ENCODE measurements around the gene USP47. TPM values are rescaled to one million over a fixed set of nuclear protein-coding genes. Genes with fewer than 3 reads are reported as not detected.

Gene USP47
- total and polyA plus RNA-seq, 2 of the 8 experiments (the other 6 are each of a cell fraction or from before 2014, with no cell fraction given): 4.2 to 21.3 TPM

DNA sequence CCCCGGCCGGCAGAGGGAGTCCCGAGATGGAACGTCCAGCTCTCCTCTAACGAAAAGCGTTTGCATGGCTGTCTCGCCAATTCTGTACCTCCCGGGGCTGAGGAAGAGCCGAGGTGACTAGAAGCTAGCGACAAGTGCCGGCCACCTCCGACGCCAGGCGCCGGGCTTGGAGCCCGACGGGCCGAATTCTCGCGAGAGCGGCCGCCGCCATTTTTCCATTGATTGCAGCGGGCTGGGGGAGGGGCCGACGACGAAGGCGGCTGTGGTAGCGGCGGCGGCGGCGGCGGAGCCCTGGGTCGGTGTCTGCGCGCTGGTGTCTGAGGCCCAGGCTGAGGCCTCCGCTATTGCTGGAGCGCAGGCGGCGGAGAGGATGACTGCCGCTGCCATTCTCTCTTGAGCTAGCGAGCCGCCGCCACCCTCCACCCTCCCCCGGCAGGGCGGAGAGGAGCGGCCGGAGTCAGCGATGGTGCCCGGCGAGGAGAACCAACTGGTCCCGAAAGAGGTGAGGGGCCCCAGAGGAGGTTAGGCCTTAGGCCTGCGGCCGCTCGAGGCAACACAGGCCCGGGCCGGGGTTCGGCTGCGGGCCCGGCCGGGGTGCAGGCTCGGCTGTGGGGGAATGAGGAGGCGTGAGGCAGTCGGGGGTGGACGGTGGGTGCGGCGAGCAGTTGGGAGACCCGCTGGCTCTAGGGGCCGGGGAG lies at the start of gene USP47 (continued):
- TF ChIP-seq TAF7 (optimal IDR thresholded peaks at IDR 0.05; ENCODE audit: borderline replicate concordance, low read depth, low read length) (no peak), RFX5 (IDR thresholded peaks at IDR 0.05; ENCODE audit: borderline replicate concordance, low read depth, low read length) (no peak), SIX5 (IDR thresholded peaks at IDR 0.05; ENCODE audit: low read depth, low read length) (no peak), SUZ12 (IDR thresholded peaks at IDR 0.05; ENCODE audit: low read length) (no peak), SIN3A (conservative IDR thresholded peaks at IDR 0.05 in 1 of 2, IDR thresholded peaks at IDR 0.05 in 1 of 2; ENCODE audit: low read depth in 1 of 2, low read length in 2 of 2) (no peak), POU5F1 (IDR thresholded peaks at IDR 0.05; ENCODE audit: low read depth, low read length) (no peak), CBX5 (IDR thresholded peaks at IDR 0.05; ENCODE audit: low read depth, low read length) (no peak), TAF1 (IDR thresholded peaks at IDR 0.05; ENCODE audit: low read depth, low read length) (peak; percentile 87), SAP30 (IDR thresholded peaks at IDR 0.05; ENCODE audit: insufficient read depth, insufficient replicate concordance, low read length) (no peak), YY1 (IDR thresholded peaks at IDR 0.05; ENCODE audit: low read depth, low read length) (peak; percentile 96), CEBPB (IDR thresholded peaks at IDR 0.05; ENCODE audit: low read depth, low read length) (no peak)
- TF ChIP-seq, protein P1, sequence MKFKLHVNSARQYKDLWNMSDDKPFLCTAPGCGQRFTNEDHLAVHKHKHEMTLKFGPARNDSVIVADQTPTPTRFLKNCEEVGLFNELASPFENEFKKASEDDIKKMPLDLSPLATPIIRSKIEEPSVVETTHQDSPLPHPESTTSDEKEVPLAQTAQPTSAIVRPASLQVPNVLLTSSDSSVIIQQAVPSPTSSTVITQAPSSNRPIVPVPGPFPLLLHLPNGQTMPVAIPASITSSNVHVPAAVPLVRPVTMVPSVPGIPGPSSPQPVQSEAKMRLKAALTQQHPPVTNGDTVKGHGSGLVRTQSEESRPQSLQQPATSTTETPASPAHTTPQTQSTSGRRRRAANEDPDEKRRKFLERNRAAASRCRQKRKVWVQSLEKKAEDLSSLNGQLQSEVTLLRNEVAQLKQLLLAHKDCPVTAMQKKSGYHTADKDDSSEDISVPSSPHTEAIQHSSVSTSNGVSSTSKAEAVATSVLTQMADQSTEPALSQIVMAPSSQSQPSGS (IDR thresholded peaks at IDR 0.05; ENCODE audit: low read length): no peak
